Measurements from ENCODE around the gene CDK8. TPM values are rescaled to one million over a fixed set of nuclear protein-coding genes. Genes with fewer than 3 reads are reported as not detected.

The CDK8 gene
- polyA plus RNA-seq, 3 donors: 3.0 to 10.9 (median 3.3) TPM

DNA sequence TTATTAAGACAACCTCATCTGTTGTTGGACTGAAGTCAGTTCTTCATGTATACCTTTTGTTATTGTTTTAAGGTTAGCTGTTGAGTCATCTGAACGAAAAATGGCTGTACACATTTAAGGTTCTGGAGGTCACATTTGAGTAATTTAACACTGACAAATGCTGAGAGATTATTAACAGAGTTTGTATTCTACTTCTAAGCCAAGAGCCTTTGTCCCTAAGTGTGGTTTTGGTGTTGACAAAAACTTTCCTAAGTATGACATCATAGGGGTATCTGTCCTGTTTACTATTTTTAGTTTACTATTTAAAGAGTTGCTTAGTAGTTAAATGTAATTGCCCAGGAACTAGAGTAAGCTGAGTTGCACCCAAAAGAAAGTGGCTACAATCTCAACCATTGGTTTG, 71.9 kb downstream of the CDK8 start:
- Mint-ChIP-seq H3K4me3 (no peak overlapping the region), H3K27me3 (ENCODE audit: low read depth in 3 of 3) (no peaks in the 10 kb centered on the region), H3K27ac (no peak overlapping the region), H3K4me1 (no peaks in the 10 kb centered on the region), H3K36me3 (peaks cover 3 to 5% of the 10 kb centered on the region in 2 donors), H3K9me3 (peaks cover 0 to 8% (median 0%) of the 10 kb centered on the region in 7 donors)
- no peak overlapping the region for H3K27ac ChIP-seq (ENCODE audit: low read depth in 1 of 2, low read length in 2 of 2)
- no peak for DNase-seq
- no peaks in the 10 kb centered on the region for H3K27me3 ChIP-seq (ENCODE audit: control insufficient read depth in 2 of 2, insufficient read depth in 2 of 2, low read length in 2 of 2)
- no peaks in the 10 kb centered on the region for H3K9me3 ChIP-seq (replicated peaks in 1 of 2; ENCODE audit: control insufficient read depth in 1 of 2, insufficient read depth in 1 of 2, low read length in 2 of 2)
- no peak overlapping the region for H3K4me3 ChIP-seq (replicated peaks in 1 of 3; ENCODE audit: low read depth in 2 of 3, low read length in 3 of 3)
- no peak overlapping the region for H2AFZ ChIP-seq (ENCODE audit: insufficient read depth, low read depth, low read length, poor library complexity, severe bottlenecking)
- 100% methylated on average over 1 of the region's 1 CpG for WGBS (ENCODE audit: insufficient coverage)
- H4K20me1 ChIP-seq (ENCODE audit: insufficient read depth, low read length): peaks cover 10% of the 10 kb centered on the region
- no peak overlapping the region for H3K4me2 ChIP-seq (replicated peaks; ENCODE audit: extremely low read depth, low read length, poor library complexity, severe bottlenecking)
- H3K79me2 ChIP-seq (ENCODE audit: insufficient read depth, low read length): peaks cover 4% of the 10 kb centered on the region
- no peaks in the 10 kb centered on the region for H3K4me1 ChIP-seq (ENCODE audit: control insufficient read depth in 1 of 2, insufficient read depth in 2 of 2, low read length in 2 of 2)
- no peak overlapping the region for H3K9ac ChIP-seq (ENCODE audit: insufficient read depth, low read length, poor library complexity, severe bottlenecking)
- H3K36me3 ChIP-seq (replicated peaks in 1 of 2; ENCODE audit: control insufficient read depth in 1 of 2, insufficient read depth in 2 of 2, low read length in 2 of 2): no peaks in the 10 kb centered on the region
- no peak for TF ChIP-seq CTCF (IDR thresholded peaks at IDR 0.05)
- intact Hi-C loops (cut with micrococcal nuclease): no loop called here

- intact Hi-C loops (cut with micrococcal nuclease): no loop called here
- Mint-ChIP-seq H3K4me3 (no peak overlapping the region), H3K4me1 (no peaks in the 10 kb centered on the region), H3K27me3 (ENCODE audit: low read depth in 3 of 3) (no peaks in the 10 kb centered on the region), H3K27ac (no peak overlapping the region), H3K9me3 (peaks cover 0 to 8% (median 0%) of the 10 kb centered on the region in 7 donors), H3K36me3 (peaks cover 3 to 5% of the 10 kb centered on the region in 2 donors)
- H3K4me2 ChIP-seq (replicated peaks; ENCODE audit: extremely low read depth, low read length, poor library complexity, severe bottlenecking): no peak overlapping the region
- no peak for DNase-seq
- WGBS (ENCODE audit: insufficient coverage): no CpG with 5 or more reads among the region's 2 CpGs
- H3K9me3 ChIP-seq (replicated peaks in 1 of 2; ENCODE audit: control insufficient read depth in 1 of 2, insufficient read depth in 1 of 2, low read length in 2 of 2): no peaks in the 10 kb centered on the region
- no peak overlapping the region for H3K27ac ChIP-seq (ENCODE audit: low read depth in 1 of 2, low read length in 2 of 2)
- H3K4me1 ChIP-seq (ENCODE audit: control insufficient read depth in 1 of 2, insufficient read depth in 2 of 2, low read length in 2 of 2): no peaks in the 10 kb centered on the region
- H3K4me3 ChIP-seq (replicated peaks in 1 of 3; ENCODE audit: low read depth in 2 of 3, low read length in 3 of 3): no peak overlapping the region
- no peak overlapping the region for H3K9ac ChIP-seq (ENCODE audit: insufficient read depth, low read length, poor library complexity, severe bottlenecking)
- no peaks in the 10 kb centered on the region for H3K27me3 ChIP-seq (ENCODE audit: control insufficient read depth in 2 of 2, insufficient read depth in 2 of 2, low read length in 2 of 2)
- peaks cover 4% of the 10 kb centered on the region for H3K79me2 ChIP-seq (ENCODE audit: insufficient read depth, low read length)
- no peaks in the 10 kb centered on the region for H3K36me3 ChIP-seq (replicated peaks in 1 of 2; ENCODE audit: control insufficient read depth in 1 of 2, insufficient read depth in 2 of 2, low read length in 2 of 2)
- H2AFZ ChIP-seq (ENCODE audit: insufficient read depth, low read depth, low read length, poor library complexity, severe bottlenecking): no peak overlapping the region
- peaks cover 10% of the 10 kb centered on the region for H4K20me1 ChIP-seq (ENCODE audit: insufficient read depth, low read length)
- no peak for TF ChIP-seq CTCF (IDR thresholded peaks at IDR 0.05)
These were observed 72.6 kb downstream of the CDK8 start for GRCh38 chr13:26326562-26326961.
